Measurements from ENCODE around the gene KRTAP10-7.
"Not testable (repeated sequence)": the region's sequence is repeated elsewhere in the genome, so short reads cannot be mapped to it uniquely, and the experiment has no call there.

KRTAP10-7 gene

DNA sequence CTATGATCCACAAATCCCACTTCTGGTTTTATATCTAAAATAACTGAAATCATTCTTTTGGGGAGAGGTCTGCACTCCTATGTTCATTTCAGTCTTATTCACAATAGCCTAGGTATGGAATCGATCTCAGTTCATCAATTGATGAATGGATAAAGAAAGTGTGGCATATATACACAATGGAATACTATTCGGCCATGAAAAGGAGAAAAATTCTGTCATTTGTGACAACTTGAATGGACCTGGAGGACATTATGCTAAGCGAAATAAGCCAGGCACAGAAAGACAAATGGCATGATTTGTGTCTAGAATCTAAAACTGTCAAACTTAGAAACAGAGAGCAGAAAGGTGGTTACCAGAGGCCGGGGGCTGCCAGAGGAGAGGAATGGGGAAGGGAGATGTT lies 6.1 kb downstream of the KRTAP10-7 start:
- DNase-seq (ENCODE audit: low read depth) = no peak
- Histone ChIP-seq H3K9ac (ENCODE audit: low read length) (no peak overlapping the region), H3K4me1 (ENCODE audit: control insufficient read depth, insufficient read depth, low read length) (no peaks in the 10 kb centered on the region), H3K27me3 (replicated peaks; ENCODE audit: control insufficient read depth, insufficient read depth, low read length) (peaks cover 8% of the 10 kb centered on the region), H3K36me3 (ENCODE audit: control insufficient read depth, insufficient read depth, low read length, severe bottlenecking) (no peaks in the 10 kb centered on the region), H3K9me3 (ENCODE audit: control insufficient read depth, low read length) (peaks cover 22% of the 10 kb centered on the region), H3K4me3 (ENCODE audit: low read length) (no peak overlapping the region)

- H3K9ac ChIP-seq (ENCODE audit: low read length) = no peak overlapping the region
- DNase-seq (ENCODE audit: low read depth) = no peak
- no peak overlapping the region for H3K4me3 ChIP-seq (ENCODE audit: low read length)
- H3K27me3 ChIP-seq (replicated peaks; ENCODE audit: control insufficient read depth, insufficient read depth, low read length) = no peaks in the 10 kb centered on the region
- peaks cover 27% of the 10 kb centered on the region for H3K9me3 ChIP-seq (ENCODE audit: control insufficient read depth, low read length)
- H3K4me1 ChIP-seq (ENCODE audit: control insufficient read depth, insufficient read depth, low read length) = no peaks in the 10 kb centered on the region
- no peaks in the 10 kb centered on the region for H3K36me3 ChIP-seq (ENCODE audit: control insufficient read depth, insufficient read depth, low read length, severe bottlenecking)
These were observed 8.8 kb downstream of the KRTAP10-7 start for GRCh38 chr21:44609193-44609592.

DNA sequence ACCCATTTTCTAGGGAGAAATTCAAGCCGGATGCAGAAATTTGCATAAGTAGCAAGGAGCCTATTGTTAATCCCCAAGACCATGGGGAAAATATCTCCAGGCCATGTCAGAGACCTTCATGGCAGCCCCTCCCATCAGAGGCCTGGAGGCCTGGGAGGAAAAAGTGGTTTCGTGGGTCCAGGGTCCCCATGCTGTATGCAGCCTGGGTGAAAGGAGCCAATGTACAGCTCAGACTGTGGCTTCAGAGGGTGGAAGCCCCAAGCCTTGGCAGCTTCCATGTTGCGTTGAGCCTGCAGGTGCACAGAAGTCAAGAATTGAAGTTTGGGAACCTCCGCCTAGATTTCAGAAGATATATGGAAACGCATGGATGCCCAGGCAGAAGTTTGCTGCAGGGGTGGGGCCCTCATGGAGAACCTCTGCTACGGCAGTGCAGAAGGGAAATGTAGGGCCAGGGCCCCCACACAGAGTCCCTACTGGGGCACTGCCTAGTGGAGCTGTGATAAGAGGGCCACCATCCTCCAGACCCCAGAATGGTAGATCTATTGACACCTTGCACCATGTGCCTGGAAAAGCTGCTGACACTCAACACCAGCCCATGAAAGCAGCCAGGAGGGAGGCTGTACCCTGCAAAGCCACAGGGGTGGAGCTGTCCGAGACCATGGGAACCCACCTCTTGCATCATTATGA lies 9.9 kb downstream of the KRTAP10-7 start:
- not testable (repeated sequence) for DNase-seq (ENCODE audit: low read depth); H3K36me3 ChIP-seq (ENCODE audit: control insufficient read depth, insufficient read depth, low read length, severe bottlenecking); H3K4me1 ChIP-seq (ENCODE audit: control insufficient read depth, insufficient read depth, low read length); H3K4me3 ChIP-seq (ENCODE audit: low read length); H3K27me3 ChIP-seq (replicated peaks; ENCODE audit: control insufficient read depth, insufficient read depth, low read length); H3K9ac ChIP-seq (ENCODE audit: low read length)
- peaks cover 24% of the 10 kb centered on the region for H3K9me3 ChIP-seq (ENCODE audit: control insufficient read depth, low read length)

DNA sequence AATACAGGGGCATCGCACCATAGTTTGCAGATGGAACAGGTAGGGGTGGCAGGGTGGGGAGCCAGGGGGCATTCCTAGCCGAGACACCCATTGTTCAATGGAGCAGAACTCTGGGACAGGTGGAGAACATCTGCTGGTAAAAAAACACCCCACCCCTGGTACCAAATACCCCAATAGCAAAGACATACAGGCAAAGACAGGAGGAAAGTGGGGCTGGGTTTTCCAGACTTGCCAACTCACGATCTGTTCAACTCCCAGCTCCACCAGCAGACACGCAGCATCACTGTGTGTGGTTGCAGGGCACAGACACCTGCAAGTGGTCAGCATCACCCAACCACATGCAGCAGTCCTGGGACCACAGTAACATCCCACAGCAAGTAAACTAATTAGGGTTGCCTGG lies 11.2 kb downstream of the KRTAP10-7 start:
- Histone ChIP-seq H3K9me3 (ENCODE audit: control insufficient read depth, low read length) (peaks cover 21% of the 10 kb centered on the region), H3K27me3 (replicated peaks; ENCODE audit: control insufficient read depth, insufficient read depth, low read length) (no peaks in the 10 kb centered on the region), H3K9ac (ENCODE audit: low read length) (no peak overlapping the region), H3K4me1 (ENCODE audit: control insufficient read depth, insufficient read depth, low read length) (no peaks in the 10 kb centered on the region), H3K4me3 (ENCODE audit: low read length) (no peak overlapping the region), H3K36me3 (ENCODE audit: control insufficient read depth, insufficient read depth, low read length, severe bottlenecking) (no peaks in the 10 kb centered on the region)
- DNase-seq (ENCODE audit: low read depth) = no peak

DNA sequence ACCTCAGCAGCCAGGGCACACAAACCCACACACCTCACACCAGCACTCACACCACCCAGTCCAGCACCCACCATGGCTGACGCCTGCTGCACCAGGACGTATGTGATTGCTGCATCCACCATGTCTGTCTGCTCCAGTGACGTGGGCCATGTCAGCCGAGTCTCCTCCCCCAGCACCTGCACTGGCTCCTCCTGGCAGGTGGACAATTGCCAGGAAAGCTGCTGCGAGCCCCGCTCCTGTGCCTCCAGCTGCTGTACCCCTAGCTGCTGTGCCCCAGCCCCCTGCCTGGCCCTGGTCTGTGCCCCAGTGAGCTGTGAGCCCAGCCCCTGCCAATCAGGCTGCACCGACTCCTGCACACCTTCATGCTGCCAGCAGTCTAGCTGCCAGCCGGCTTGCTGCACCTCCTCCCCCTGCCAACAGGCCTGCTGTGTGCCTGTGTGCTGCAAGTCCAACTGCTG lies 11.7 kb downstream of the KRTAP10-7 start, which contains the start of gene KRTAP10-8:
Gene KRTAP10-8, plus strand, starts transcription at position 51 of the 458 bp plus-strand sequence. Its CDS starts 22 bp downstream, at position 73.
- no peaks in the 10 kb centered on the region for H3K27me3 ChIP-seq (replicated peaks; ENCODE audit: control insufficient read depth, insufficient read depth, low read length)
- no peaks in the 10 kb centered on the region for H3K4me1 ChIP-seq (ENCODE audit: control insufficient read depth, insufficient read depth, low read length)
- no peak for DNase-seq (ENCODE audit: low read depth)
- peaks cover 20% of the 10 kb centered on the region for H3K9me3 ChIP-seq (ENCODE audit: control insufficient read depth, low read length)
- H3K36me3 ChIP-seq (ENCODE audit: control insufficient read depth, insufficient read depth, low read length, severe bottlenecking) = no peaks in the 10 kb centered on the region
- H3K9ac ChIP-seq (ENCODE audit: low read length) = no peak within 1 kb of the TSS
- H3K4me3 ChIP-seq (ENCODE audit: low read length) = no peak within 1 kb of the TSS

DNA sequence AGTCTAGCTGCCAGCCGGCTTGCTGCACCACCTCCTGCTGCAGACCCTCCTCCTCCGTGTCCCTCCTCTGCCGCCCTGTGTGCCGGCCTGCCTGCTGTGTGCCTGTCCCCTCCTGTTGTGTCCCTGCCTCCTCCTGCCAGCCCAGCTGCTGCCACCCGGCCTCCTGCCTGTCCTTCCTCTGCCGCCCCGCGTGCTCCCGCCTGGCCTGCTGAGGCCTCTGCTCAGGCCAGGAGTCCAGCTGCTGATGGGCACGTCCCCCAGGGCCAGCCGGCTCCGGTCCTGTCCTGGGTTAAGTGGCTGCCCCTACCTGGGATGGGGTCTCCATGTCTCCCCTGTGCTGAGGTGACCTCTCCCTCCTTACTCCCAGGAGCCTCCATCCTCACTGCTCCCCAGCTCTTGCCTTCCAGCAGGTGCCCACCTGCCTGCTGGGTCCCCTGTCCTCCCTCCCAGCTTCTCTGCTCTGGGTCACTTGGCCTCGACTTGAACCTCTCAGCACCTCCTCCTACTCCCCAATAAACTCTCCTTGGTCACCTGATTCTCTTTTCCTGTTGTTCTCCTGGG lies 12.4 kb downstream of the KRTAP10-7 start:
- Histone ChIP-seq H3K27me3 (replicated peaks; ENCODE audit: control insufficient read depth, insufficient read depth, low read length) (no peaks in the 10 kb centered on the region), H3K4me1 (ENCODE audit: control insufficient read depth, insufficient read depth, low read length) (no peaks in the 10 kb centered on the region), H3K4me3 (ENCODE audit: low read length) (no peak overlapping the region), H3K36me3 (ENCODE audit: control insufficient read depth, insufficient read depth, low read length, severe bottlenecking) (no peaks in the 10 kb centered on the region), H3K9me3 (ENCODE audit: control insufficient read depth, low read length) (peaks cover 20% of the 10 kb centered on the region), H3K9ac (ENCODE audit: low read length) (no peak overlapping the region)
- DNase-seq (ENCODE audit: low read depth) = no peak

DNA sequence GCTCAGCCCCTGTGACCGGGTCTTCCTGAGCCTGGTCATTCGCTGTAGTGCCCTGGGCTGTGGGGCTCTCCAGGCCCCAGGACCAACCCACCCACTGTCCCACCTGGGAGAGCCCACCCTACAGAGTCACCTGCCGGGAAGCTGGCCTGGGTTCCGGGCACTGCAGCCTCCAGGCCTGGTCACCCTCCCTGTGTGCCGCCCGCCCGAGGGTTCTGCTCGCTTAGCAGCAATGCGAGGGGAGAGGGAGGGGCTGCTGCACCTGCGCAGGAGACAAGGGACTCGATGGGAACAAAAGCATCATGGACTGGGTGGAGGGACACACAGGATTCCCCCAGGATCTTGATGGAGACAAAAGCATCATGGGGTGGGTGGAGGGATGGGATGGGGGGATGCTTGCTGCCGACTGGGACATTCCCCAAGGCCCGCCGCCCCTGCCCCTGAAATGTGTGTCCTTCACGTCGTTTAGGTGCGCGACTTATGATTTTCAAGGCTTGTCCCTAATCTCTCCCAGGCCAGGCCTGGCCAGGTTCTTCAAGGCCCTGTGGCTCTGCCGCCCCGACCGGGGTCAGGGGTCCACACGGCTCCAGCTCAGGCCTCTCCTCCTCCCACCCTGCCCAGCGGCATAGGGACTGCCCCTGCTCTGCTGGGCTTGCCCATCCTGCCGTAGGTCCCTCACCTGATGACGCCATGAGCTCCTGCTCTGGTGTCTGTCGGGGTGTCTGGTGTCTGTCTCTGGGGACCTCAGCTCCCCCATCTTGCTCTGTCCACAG lies 13.2 kb downstream of the KRTAP10-7 start:
- no peak for DNase-seq (ENCODE audit: low read depth)
- H3K27me3 ChIP-seq (replicated peaks; ENCODE audit: control insufficient read depth, insufficient read depth, low read length) = no peaks in the 10 kb centered on the region
- no peaks in the 10 kb centered on the region for H3K4me1 ChIP-seq (ENCODE audit: control insufficient read depth, insufficient read depth, low read length)
- H3K36me3 ChIP-seq (ENCODE audit: control insufficient read depth, insufficient read depth, low read length, severe bottlenecking) = no peaks in the 10 kb centered on the region
- H3K9me3 ChIP-seq (ENCODE audit: control insufficient read depth, low read length) = peaks cover 20% of the 10 kb centered on the region
- H3K9ac ChIP-seq (ENCODE audit: low read length) = no peak overlapping the region
- no peak overlapping the region for H3K4me3 ChIP-seq (ENCODE audit: low read length)

GRCh38 chr21:44614161-44614631 lies 13.8 kb downstream of the KRTAP10-7 start:
- no peaks in the 10 kb centered on the region for H3K36me3 ChIP-seq (ENCODE audit: control insufficient read depth, insufficient read depth, low read length, severe bottlenecking)
- no peaks in the 10 kb centered on the region for H3K4me1 ChIP-seq (ENCODE audit: control insufficient read depth, insufficient read depth, low read length)
- no peak overlapping the region for H3K9ac ChIP-seq (ENCODE audit: low read length)
- no peaks in the 10 kb centered on the region for H3K27me3 ChIP-seq (replicated peaks; ENCODE audit: control insufficient read depth, insufficient read depth, low read length)
- DNase-seq (ENCODE audit: low read depth) = no peak
- no peak overlapping the region for H3K4me3 ChIP-seq (ENCODE audit: low read length)
- peaks cover 19% of the 10 kb centered on the region for H3K9me3 ChIP-seq (ENCODE audit: control insufficient read depth, low read length)

GRCh38 chr21:44614961-44615391 lies 14.6 kb downstream of the KRTAP10-7 start:
- Histone ChIP-seq H3K9me3 (ENCODE audit: control insufficient read depth, low read length) (peaks cover 22% of the 10 kb centered on the region), H3K36me3 (ENCODE audit: control insufficient read depth, insufficient read depth, low read length, severe bottlenecking) (no peaks in the 10 kb centered on the region), H3K27me3 (replicated peaks; ENCODE audit: control insufficient read depth, insufficient read depth, low read length) (no peaks in the 10 kb centered on the region), H3K9ac (ENCODE audit: low read length) (no peak overlapping the region), H3K4me1 (ENCODE audit: control insufficient read depth, insufficient read depth, low read length) (no peaks in the 10 kb centered on the region), H3K4me3 (ENCODE audit: low read length) (no peak overlapping the region)
- DNase-seq (ENCODE audit: low read depth) = no peak

DNA sequence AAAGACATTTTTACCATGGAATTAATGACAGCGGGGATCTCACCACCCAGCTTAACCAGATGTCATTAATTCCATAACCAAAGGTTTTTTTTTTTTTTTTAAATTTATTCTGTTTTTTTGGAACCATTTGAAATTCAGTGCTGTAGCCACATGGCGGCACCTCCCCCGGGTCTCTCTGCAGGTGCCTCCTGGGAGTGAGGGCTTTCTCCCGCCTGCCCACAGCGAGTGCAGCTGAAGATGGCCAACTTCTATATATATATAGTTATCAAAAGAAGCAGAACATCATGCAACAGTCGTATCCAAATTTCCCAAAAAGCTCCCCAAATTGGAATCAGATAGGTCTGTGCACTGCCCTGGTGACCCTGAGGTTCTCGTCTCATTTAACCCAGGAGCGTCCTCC lies 15.1 kb downstream of the KRTAP10-7 start:
- Histone ChIP-seq H3K4me3 (ENCODE audit: low read length) (no peak overlapping the region), H3K36me3 (ENCODE audit: control insufficient read depth, insufficient read depth, low read length, severe bottlenecking) (no peaks in the 10 kb centered on the region), H3K9ac (ENCODE audit: low read length) (no peak overlapping the region), H3K4me1 (ENCODE audit: control insufficient read depth, insufficient read depth, low read length) (no peaks in the 10 kb centered on the region), H3K9me3 (ENCODE audit: control insufficient read depth, low read length) (peaks cover 27% of the 10 kb centered on the region), H3K27me3 (replicated peaks; ENCODE audit: control insufficient read depth, insufficient read depth, low read length) (no peaks in the 10 kb centered on the region)
- DNase-seq (ENCODE audit: low read depth) = no peak

DNA sequence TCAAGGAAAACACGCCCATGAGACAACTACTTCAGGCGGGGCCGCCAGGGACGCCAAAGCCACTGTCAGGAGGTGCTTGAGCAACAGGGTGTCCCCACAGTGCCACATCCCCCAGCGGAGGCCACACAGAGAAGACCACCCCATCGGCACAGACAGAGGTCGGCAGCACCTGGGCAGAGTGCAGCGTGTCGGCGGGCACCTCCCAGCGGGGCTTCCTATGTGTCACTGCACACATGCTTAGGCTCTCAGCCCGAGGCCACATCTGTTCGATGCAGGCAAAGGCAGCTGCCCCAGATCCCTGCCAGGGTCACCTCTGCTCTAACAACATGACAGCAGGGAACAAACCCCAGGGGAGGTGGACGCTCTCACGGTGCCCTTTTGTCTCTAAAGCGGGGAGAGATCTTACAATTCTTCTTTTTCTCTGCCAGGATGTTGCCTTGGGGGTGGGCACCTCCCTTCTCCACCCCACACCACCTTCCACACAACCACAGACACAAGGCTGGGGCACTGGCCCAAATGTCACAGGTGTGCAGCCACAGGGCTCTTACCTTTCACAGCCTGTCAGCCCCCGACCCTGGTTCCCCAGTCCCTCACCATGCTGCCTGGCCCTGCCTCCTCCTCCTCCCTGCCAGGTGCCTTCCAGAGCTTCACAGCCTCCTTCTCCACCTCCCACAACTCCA lies 15.7 kb downstream of the KRTAP10-7 start:
- no peaks in the 10 kb centered on the region for H3K4me1 ChIP-seq (ENCODE audit: control insufficient read depth, insufficient read depth, low read length)
- peaks cover 29% of the 10 kb centered on the region for H3K9me3 ChIP-seq (ENCODE audit: control insufficient read depth, low read length)
- H3K9ac ChIP-seq (ENCODE audit: low read length) = no peak overlapping the region
- no peak overlapping the region for H3K4me3 ChIP-seq (ENCODE audit: low read length)
- H3K36me3 ChIP-seq (ENCODE audit: control insufficient read depth, insufficient read depth, low read length, severe bottlenecking) = no peaks in the 10 kb centered on the region
- no peak for DNase-seq (ENCODE audit: low read depth)
- H3K27me3 ChIP-seq (replicated peaks; ENCODE audit: control insufficient read depth, insufficient read depth, low read length) = no peaks in the 10 kb centered on the region
